ENCODE results near the gene ATXN7L1. TPM values are rescaled to one million over a fixed set of nuclear protein-coding genes. Genes with fewer than 3 reads are reported as not detected.

The ATXN7L1 gene
- total RNA-seq, 1 donor from 2014 or later = 12.6 TPM

DNA sequence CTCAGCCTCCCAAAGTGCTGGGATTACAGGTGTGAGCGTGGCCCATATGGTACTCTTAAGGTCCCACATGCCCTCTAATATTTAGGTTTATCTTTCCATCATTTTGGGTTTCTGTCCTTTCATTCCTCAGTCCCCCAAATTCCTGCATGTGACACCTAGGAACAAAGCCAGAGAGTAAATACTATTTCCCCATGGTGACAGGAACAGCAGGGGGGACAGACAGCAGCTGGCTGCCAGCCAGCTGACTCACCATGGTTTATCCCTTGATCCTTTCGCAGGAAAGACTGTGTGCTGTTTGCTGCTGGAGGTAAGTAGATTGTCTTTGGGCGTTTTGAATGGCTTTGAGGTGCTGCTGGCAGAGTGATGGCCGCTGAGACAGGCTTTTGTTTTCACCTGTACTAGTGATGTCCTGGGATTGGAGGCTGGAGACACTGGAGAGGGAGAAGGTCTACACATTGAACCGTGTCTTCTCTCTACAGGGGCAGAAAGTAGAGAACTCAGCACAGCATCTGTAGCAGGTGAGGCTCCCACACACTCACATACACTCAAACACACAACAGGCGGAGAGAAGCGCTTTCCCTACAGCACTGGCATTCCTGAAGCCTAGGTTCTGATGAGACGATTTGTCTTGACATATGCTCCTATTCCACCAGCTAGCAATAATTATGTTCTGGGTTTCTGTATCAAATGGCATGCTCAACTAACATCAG is 211.4 kb downstream of the ATXN7L1 start:
- no peak for DNase-seq (ENCODE audit: extremely low spot score, unreplicated experiment)
- no peak overlapping the region for H3K4me3 Mint-ChIP-seq (ENCODE audit: unreplicated experiment)
- peaks cover 5% of the 10 kb centered on the region for H3K4me1 Mint-ChIP-seq (ENCODE audit: unreplicated experiment)
- no peaks in the 10 kb centered on the region for H3K9me3 Mint-ChIP-seq (ENCODE audit: unreplicated experiment)
- no peaks in the 10 kb centered on the region for H3K27me3 Mint-ChIP-seq (ENCODE audit: unreplicated experiment)
- peaks cover 18% of the 10 kb centered on the region for H3K36me3 Mint-ChIP-seq (ENCODE audit: unreplicated experiment)
- TF ChIP-seq, protein P1, sequence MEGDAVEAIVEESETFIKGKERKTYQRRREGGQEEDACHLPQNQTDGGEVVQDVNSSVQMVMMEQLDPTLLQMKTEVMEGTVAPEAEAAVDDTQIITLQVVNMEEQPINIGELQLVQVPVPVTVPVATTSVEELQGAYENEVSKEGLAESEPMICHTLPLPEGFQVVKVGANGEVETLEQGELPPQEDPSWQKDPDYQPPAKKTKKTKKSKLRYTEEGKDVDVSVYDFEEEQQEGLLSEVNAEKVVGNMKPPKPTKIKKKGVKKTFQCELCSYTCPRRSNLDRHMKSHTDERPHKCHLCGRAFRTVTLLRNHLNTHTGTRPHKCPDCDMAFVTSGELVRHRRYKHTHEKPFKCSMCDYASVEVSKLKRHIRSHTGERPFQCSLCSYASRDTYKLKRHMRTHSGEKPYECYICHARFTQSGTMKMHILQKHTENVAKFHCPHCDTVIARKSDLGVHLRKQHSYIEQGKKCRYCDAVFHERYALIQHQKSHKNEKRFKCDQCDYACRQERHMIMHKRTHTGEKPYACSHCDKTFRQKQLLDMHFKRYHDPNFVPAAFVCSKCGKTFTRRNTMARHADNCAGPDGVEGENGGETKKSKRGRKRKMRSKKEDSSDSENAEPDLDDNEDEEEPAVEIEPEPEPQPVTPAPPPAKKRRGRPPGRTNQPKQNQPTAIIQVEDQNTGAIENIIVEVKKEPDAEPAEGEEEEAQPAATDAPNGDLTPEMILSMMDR (IDR thresholded peaks at IDR 0.05) = no peak
- no peak overlapping the region for H3K27ac Mint-ChIP-seq (ENCODE audit: unreplicated experiment)

DNA sequence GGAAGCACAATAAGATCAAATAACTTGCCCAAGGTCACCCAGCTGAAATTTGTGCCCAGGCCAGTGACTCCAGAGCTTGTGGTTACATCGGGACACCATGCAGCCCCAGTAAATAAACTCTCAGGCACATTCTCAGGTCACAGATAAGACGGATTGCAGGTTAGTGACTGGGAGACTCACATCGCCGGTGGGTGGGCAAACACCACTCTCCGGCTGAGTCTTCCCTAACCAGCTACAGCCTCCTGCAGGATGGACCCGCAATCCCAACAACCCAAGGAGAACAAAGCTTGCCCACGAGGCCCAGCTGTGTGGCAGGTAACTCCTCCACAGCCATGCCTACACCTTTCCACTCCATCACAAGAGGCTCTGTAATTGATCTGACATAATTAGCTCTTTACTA is 213.4 kb downstream of the ATXN7L1 start:
- H3K27ac Mint-ChIP-seq (ENCODE audit: unreplicated experiment) = no peak overlapping the region
- peaks cover 28% of the 10 kb centered on the region for H3K36me3 Mint-ChIP-seq (ENCODE audit: unreplicated experiment)
- DNase-seq (ENCODE audit: extremely low spot score, unreplicated experiment) = no peak
- H3K9me3 Mint-ChIP-seq (ENCODE audit: unreplicated experiment) = no peaks in the 10 kb centered on the region
- peaks cover 5% of the 10 kb centered on the region for H3K4me1 Mint-ChIP-seq (ENCODE audit: unreplicated experiment)
- H3K27me3 Mint-ChIP-seq (ENCODE audit: unreplicated experiment) = no peaks in the 10 kb centered on the region
- TF ChIP-seq, protein P1 (IDR thresholded peaks at IDR 0.05) = no peak
- no peak overlapping the region for H3K4me3 Mint-ChIP-seq (ENCODE audit: unreplicated experiment)

DNA sequence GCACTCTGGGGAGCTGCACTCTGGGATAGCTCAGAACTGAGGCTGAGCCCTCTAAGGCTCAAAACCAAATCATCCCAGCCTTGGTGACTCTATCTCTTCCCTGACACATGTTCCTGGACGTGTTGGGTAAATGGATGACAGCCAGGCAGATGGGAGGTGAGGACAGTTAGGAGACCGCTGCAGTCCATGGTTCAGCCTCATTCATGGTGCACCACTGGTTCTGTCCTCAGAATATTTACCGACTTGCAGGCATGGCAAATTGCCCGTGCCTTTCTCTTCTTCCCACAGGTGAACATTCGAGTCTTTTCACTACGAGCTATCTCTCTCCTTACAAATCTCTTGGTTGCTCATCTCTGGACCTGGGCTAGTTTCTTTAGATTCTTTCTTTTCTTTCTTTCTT is 214.8 kb downstream of the ATXN7L1 start:
- peaks cover 28% of the 10 kb centered on the region for H3K36me3 Mint-ChIP-seq (ENCODE audit: unreplicated experiment)
- TF ChIP-seq, protein P1 (IDR thresholded peaks at IDR 0.05) = no peak
- no peak for DNase-seq (ENCODE audit: extremely low spot score, unreplicated experiment)
- H3K4me1 Mint-ChIP-seq (ENCODE audit: unreplicated experiment) = peaks cover 5% of the 10 kb centered on the region
- no peak overlapping the region for H3K4me3 Mint-ChIP-seq (ENCODE audit: unreplicated experiment)
- no peaks in the 10 kb centered on the region for H3K9me3 Mint-ChIP-seq (ENCODE audit: unreplicated experiment)
- no peaks in the 10 kb centered on the region for H3K27me3 Mint-ChIP-seq (ENCODE audit: unreplicated experiment)
- H3K27ac Mint-ChIP-seq (ENCODE audit: unreplicated experiment) = no peak overlapping the region

DNA sequence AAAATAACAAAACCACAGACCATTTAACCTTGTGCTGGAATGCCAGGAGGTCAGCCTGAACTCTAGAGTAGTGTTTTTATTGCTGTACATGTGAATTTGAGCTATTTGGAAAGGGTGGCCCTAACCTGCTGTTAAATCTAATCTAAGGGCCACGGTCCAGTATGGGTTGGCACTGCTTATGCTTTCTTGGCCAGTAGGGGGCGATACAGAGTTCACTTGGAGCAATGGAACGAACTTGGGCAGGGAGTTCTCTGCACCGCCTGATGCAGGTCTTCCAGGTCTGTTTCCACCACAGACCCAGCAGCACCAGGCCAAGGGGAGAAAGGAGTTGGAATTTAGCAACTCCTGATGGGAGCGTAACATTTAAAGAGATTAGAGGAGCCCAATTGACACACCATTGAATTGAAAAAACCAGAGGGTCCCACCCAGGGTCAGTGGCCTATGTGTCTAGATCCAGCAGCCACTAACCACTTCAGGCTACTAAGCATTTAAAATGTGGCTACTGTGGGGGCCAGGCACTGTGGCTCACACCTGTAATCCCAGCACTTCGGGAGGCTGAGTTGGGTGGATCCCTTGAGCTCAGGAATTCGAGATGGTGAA is 219.4 kb downstream of the ATXN7L1 start:
- Mint-ChIP-seq H3K27me3 (ENCODE audit: unreplicated experiment) (no peaks in the 10 kb centered on the region), H3K4me1 (ENCODE audit: unreplicated experiment) (no peaks in the 10 kb centered on the region), H3K36me3 (ENCODE audit: unreplicated experiment) (peaks cover 16% of the 10 kb centered on the region), H3K9me3 (ENCODE audit: unreplicated experiment) (no peaks in the 10 kb centered on the region), H3K27ac (ENCODE audit: unreplicated experiment) (no peak overlapping the region), H3K4me3 (ENCODE audit: unreplicated experiment) (no peak overlapping the region)
- TF ChIP-seq, protein P1 (IDR thresholded peaks at IDR 0.05) = peak; percentile 52
- no peak for DNase-seq (ENCODE audit: extremely low spot score, unreplicated experiment)

DNA sequence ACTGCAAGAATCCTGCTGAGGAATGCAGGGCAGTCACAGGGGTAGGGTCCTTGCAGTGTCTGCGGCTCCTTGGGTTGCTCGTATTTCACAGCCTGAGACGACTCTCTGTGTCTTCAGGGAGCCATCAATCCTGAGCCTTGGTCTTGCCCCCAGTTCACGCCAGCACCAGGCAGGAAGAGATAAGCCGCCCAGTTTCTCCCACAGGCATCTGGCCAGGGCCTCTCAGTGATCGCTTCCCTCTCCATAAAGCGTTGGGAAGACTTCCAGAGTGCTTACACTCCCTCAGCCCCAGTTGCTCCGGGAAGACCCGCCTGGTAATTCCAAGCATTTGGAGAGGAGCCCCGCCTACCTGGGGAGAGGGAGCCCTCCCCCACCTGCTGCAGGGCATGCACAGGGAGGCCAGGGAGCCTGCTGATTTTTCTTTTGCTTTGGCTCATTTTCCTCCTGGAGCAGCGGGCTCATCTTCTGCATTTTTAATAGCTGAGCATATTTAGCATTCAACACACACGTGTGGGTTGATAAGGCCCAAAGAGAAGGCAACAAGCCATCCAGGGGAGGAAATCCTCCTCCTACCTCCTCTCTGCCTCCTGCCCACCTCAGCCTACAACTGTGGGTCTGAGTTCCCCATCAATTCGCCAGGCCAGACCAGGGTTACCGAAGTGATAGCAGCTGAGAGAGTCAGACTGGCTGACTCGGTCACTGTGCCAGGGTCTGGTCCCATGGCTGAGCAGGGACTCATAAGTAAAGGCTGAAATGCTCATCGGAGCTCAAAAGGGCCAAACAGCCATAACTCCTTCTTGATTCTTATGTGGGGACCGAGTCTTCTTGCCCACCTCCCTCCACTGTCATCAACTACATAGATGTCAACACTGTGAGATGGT is 220.7 kb downstream of the ATXN7L1 start:
- TF ChIP-seq, protein P1 (IDR thresholded peaks at IDR 0.05) = no peak
- DNase-seq (ENCODE audit: extremely low spot score, unreplicated experiment) = no peak
- H3K36me3 Mint-ChIP-seq (ENCODE audit: unreplicated experiment) = peaks cover 14% of the 10 kb centered on the region
- H3K27me3 Mint-ChIP-seq (ENCODE audit: unreplicated experiment) = no peaks in the 10 kb centered on the region
- H3K9me3 Mint-ChIP-seq (ENCODE audit: unreplicated experiment) = no peaks in the 10 kb centered on the region
- no peak overlapping the region for H3K27ac Mint-ChIP-seq (ENCODE audit: unreplicated experiment)
- no peaks in the 10 kb centered on the region for H3K4me1 Mint-ChIP-seq (ENCODE audit: unreplicated experiment)
- H3K4me3 Mint-ChIP-seq (ENCODE audit: unreplicated experiment) = no peak overlapping the region
